Endothelial cell of umbilical vein (primary cell): ENCODE measurements around the gene BCAS3. TPM values are rescaled to one million over a fixed set of nuclear protein-coding genes. Genes with fewer than 3 reads are reported as not detected.

Experiments
- BruUV-seq: library from RNA; stranded (reverse); fragments of 400-500 nt; replicated peaks from 2 replicates; lab custom pipeline; 2021; lab: Mats Ljungman, UMichigan
- CTCF ChIA-PET: fragments of 300-600, 350-600 bp; sonication (Branson Sonifier 250); formaldehyde crosslinking; loops from one replicate; lab custom pipeline; 2021; ENCODE audit warnings: antibody characterized with exemption, inconsistent platforms; lab: Charles Lee
- POLR2A ChIA-PET: fragments of 300-600, 350-600 bp; sonication (Branson Sonifier 250); formaldehyde crosslinking; loops from one replicate; lab custom pipeline; 2021; ENCODE audit warnings: antibody characterized with exemption, inconsistent platforms; lab: Charles Lee
- DNase-seq: peaks from one replicate; pipeline ENCODE4 v3.0.0-alpha.2; 2011; ENCODE audit warnings: low read depth, low spot score
- FAIRE-seq: peaks from 2 replicates; lab custom pipeline; 2011; peaks lifted over from hg19 to GRCh38; lab: Jason Lieb, UNC
- H2AFZ ChIP-seq: 2 replicates; pipeline ENCODE4 v1.6.0; 2012; ENCODE audit warnings: low read depth, low read length, control low read depth, inconsistent platforms
- H3K27ac ChIP-seq: 2 replicates; pipeline ENCODE4 v1.5.1; 2011; ENCODE audit warnings: low read depth, mild to moderate bottlenecking, control low read depth, low read length, moderate library complexity; ENCODE audit not compliant: insufficient read depth
- H3K27me3 ChIP-seq, 2 experiments: 2 replicates each; pipeline versions ENCODE4 v1.6.0 to v1.6.1; 2011; ENCODE audit warnings: low read length in 2 of 2, mixed read lengths in 1 of 2; ENCODE audit not compliant: control insufficient read depth in 2 of 2, insufficient read depth in 2 of 2
- H3K36me3 ChIP-seq, 2 experiments: 2 replicates in 1 of 2; 3 replicates in 1 of 2; pipeline ENCODE4 v1.5.1; 2011; ENCODE audit warnings: low read length in 2 of 2, mild to moderate bottlenecking in 1 of 2, moderate library complexity in 1 of 2; ENCODE audit not compliant: control insufficient read depth in 2 of 2, insufficient read depth in 2 of 2; ENCODE audit errors: extremely low read depth in 1 of 2
- H3K4me1 ChIP-seq: 3 replicates; pipeline ENCODE4 v1.5.1; 2011; ENCODE audit warnings: mild to moderate bottlenecking, low read length; ENCODE audit not compliant: control insufficient read depth, insufficient read depth; ENCODE audit errors: extremely low read depth
- H3K4me2 ChIP-seq: 2 replicates; pipeline ENCODE4 v1.6.1; 2011; ENCODE audit warnings: low read length, control low read depth, mixed read lengths; ENCODE audit not compliant: insufficient read depth
- H3K4me3 ChIP-seq, 3 experiments: fragments of 200-600 bp in 1 of 3; sonication (generic), shearing (Covaris generic) in 1 of 3; replicated peaks in 1 of 3; 2 replicates each; pipeline ENCODE4 v1.5.1; 2011 to 2016; ENCODE audit warnings: control low read depth in 3 of 3, low read length in 3 of 3, mild to moderate bottlenecking in 2 of 3, inconsistent platforms in 1 of 3, low read depth in 1 of 3, moderate library complexity in 1 of 3; ENCODE audit not compliant: insufficient read depth in 1 of 3
- H3K79me2 ChIP-seq: 2 replicates; pipeline ENCODE4 v1.6.0; 2012; ENCODE audit warnings: low read length, inconsistent platforms; ENCODE audit not compliant: control insufficient read depth, insufficient read depth
- H3K9ac ChIP-seq: replicated peaks from 2 replicates; pipeline ENCODE3; 2011; ENCODE audit warnings: low read length, control low read depth; ENCODE audit not compliant: insufficient read depth; ENCODE audit errors: extremely low read depth
- H3K9me1 ChIP-seq: replicated peaks from 3 replicates; pipeline ENCODE4 v1.6.0; 2011; ENCODE audit warnings: mild to moderate bottlenecking, low read length; ENCODE audit not compliant: control insufficient read depth, insufficient read depth; ENCODE audit errors: extremely low read depth
- H3K9me3 ChIP-seq: replicated peaks from 2 replicates; pipeline ENCODE4 v1.5.1; 2012; ENCODE audit warnings: low read length, inconsistent platforms; ENCODE audit not compliant: control insufficient read depth, insufficient read depth
- H4K20me1 ChIP-seq: replicated peaks from 2 replicates; pipeline ENCODE3; 2011; ENCODE audit warnings: mild to moderate bottlenecking, low read length; ENCODE audit not compliant: control insufficient read depth, insufficient read depth; ENCODE audit errors: extremely low read depth
- CTCF ChIP-seq, 2 donors: IDR thresholded peaks; 1 replicate in 1 of 2; 2 replicates in 1 of 2; pipeline ENCODE4 v1.5.1; 2011; ENCODE audit warnings: low read length in 2 of 2, mild to moderate bottlenecking in 2 of 2, moderate library complexity in 2 of 2, control low read depth in 1 of 2, inconsistent platforms in 1 of 2, low read depth in 1 of 2; ENCODE audit not compliant: insufficient read depth in 1 of 2; ENCODE audit errors: extremely low read depth in 1 of 2
- EZH2 ChIP-seq: IDR thresholded peaks from 2 replicates; pipeline ENCODE4 v1.6.1; 2012; ENCODE audit warnings: borderline replicate concordance, low read depth, mild to moderate bottlenecking, moderate library complexity, low read length, inconsistent platforms; ENCODE audit not compliant: severe bottlenecking
- FOS ChIP-seq: IDR thresholded peaks from 2 replicates; pipeline ENCODE4 v1.6.1; 2011; ENCODE audit warnings: mild to moderate bottlenecking, low read length, moderate library complexity, borderline replicate concordance; ENCODE audit not compliant: insufficient read depth
- GATA2 ChIP-seq: IDR thresholded peaks from 2 replicates; pipeline ENCODE4 v1.7.0; 2011; ENCODE audit warnings: low read depth, mild to moderate bottlenecking, moderate library complexity, mixed read lengths, low read length; ENCODE audit not compliant: insufficient read length, insufficient read depth
- JUN ChIP-seq: IDR thresholded peaks from 2 replicates; pipeline ENCODE4 v1.6.1; 2011; ENCODE audit warnings: borderline replicate concordance, low read depth; ENCODE audit not compliant: insufficient read length, insufficient read depth
- MAX ChIP-seq: IDR thresholded peaks from 2 replicates; pipeline ENCODE4 v1.6.1; 2011; ENCODE audit not compliant: insufficient read depth, insufficient read length
- MYC ChIP-seq: IDR thresholded peaks from one replicate; pipeline ENCODE4 v1.6.1; 2011; ENCODE audit warnings: mild to moderate bottlenecking, low read depth, low read length
- POLR2A ChIP-seq: IDR thresholded peaks from 2 replicates; pipeline ENCODE4 v1.6.1; 2012; ENCODE audit warnings: low read depth, mild to moderate bottlenecking, control low read depth, low read length
- POLR2AphosphoS5 ChIP-seq: IDR thresholded peaks from 2 replicates; pipeline ENCODE4 v1.6.1; 2012; ENCODE audit warnings: low read depth, mild to moderate bottlenecking, control low read depth, low read length, moderate library complexity; ENCODE audit not compliant: insufficient read depth
- dilution Hi-C: fragments of 300-500 bp; cut with MboI; formaldehyde crosslinking; loops from one replicate; pipeline ENCODE4 v1.15.0; 2019; ENCODE audit warnings: low sequenced_read_pairs; ENCODE audit not compliant: extremely low pct_ligation_motif_present
- intact Hi-C: fragments of 100-400 bp; cut with micrococcal nuclease; formaldehyde crosslinking; loops from one replicate; pipeline ENCODE4 v1.10.0; 2022
- polyA plus RNA-seq, 4 experiments: library from polyadenylated mRNA; depleted of rRNA in 3 of 4; stranded (reverse) in 3 of 4; unstranded in 1 of 4; fragments of >200 nt; gene quantifications; 2 replicates each; pipeline versions ENCODE4 v1.2.1 to v1.2.3, GENCODE V29; 2011 to 2012; ENCODE audit warnings: missing spikeins in 1 of 4
- total RNA-seq: library from RNA; stranded (reverse); gene quantifications from 2 replicates; pipeline ENCODE4 v1.2.3, GENCODE V29; 2021

Gene BCAS3
- total and polyA plus RNA-seq, 2 donors (not counting 3 experiments of a cell fraction or from before 2014, with no cell fraction given): 8.2 to 16.0 TPM

GRCh38 chr17:60944751-60945150 is 267.1 kb downstream of the BCAS3 start:
- no peak overlapping the region for H2AFZ ChIP-seq
- no peaks in the 10 kb centered on the region for H3K9me3 ChIP-seq
- no peak for TF ChIP-seq MAX
- TF ChIP-seq MYC: no peak
- TF ChIP-seq FOS: no peak
- DNase-seq: no peak
- FAIRE-seq: no peak
- H3K9ac ChIP-seq: no peak overlapping the region
- H3K4me2 ChIP-seq: no peak overlapping the region
- H3K36me3 ChIP-seq: no peaks in the 10 kb centered on the region
- no peaks in the 10 kb centered on the region for H3K9me1 ChIP-seq
- peaks cover 2% of the 10 kb centered on the region for H3K4me1 ChIP-seq
- no peak overlapping the region for H3K4me3 ChIP-seq
- no peaks in the 10 kb centered on the region for H4K20me1 ChIP-seq
- POLR2A ChIA-PET: no interaction called here
- BruUV-seq: no TSS peak
- H3K27ac ChIP-seq: no peak overlapping the region
- dilution Hi-C loops (no loop called here), intact Hi-C loops (no loop called here)
- no peaks in the 10 kb centered on the region for H3K79me2 ChIP-seq
- H3K27me3 ChIP-seq: no peaks in the 10 kb centered on the region
- CTCF ChIA-PET: no interaction called here

GRCh38 chr17:60947100-60947499 is 269.4 kb downstream of the BCAS3 start:
- CTCF ChIA-PET: interaction anchor here (1.1 to 1.2 kb wide), 3 partner anchors 25 to 226 kb away, joined by 3 to 4 read pairs (median 3); no protein-coding TSS in a partner anchor
- Histone ChIP-seq H3K36me3 (no peaks in the 10 kb centered on the region), H3K4me2 (no peak overlapping the region), H3K9me3 (no peaks in the 10 kb centered on the region), H3K27me3 (no peaks in the 10 kb centered on the region), H2AFZ (no peak overlapping the region), H3K9ac (no peak overlapping the region), H3K27ac (no peak overlapping the region), H3K9me1 (no peaks in the 10 kb centered on the region), H4K20me1 (no peaks in the 10 kb centered on the region), H3K4me1 (no peaks in the 10 kb centered on the region), H3K4me3 (no peak overlapping the region), H3K79me2 (no peaks in the 10 kb centered on the region)
- FAIRE-seq: no peak
- no peak for TF ChIP-seq EZH2
- TF ChIP-seq POLR2A: no peak
- TF ChIP-seq GATA2: no peak
- no peak for TF ChIP-seq JUN
- no peak for TF ChIP-seq CTCF (IDR thresholded peaks at IDR 0.05; ENCODE audit: extremely low read depth in 1 of 2, insufficient read depth in 1 of 2, low read depth in 1 of 2, low read length in 2 of 2)
- no peak for TF ChIP-seq MYC
- TF ChIP-seq MAX: no peak
- no peak for TF ChIP-seq POLR2AphosphoS5
- no peak for TF ChIP-seq FOS
- DNase-seq: no peak
- intact Hi-C loops: no loop called here
- BruUV-seq: no TSS peak
- dilution Hi-C loops: no loop called here
- POLR2A ChIA-PET: no interaction called here
